ENCODE results near the gene NIT2.

Gene NIT2

DNA sequence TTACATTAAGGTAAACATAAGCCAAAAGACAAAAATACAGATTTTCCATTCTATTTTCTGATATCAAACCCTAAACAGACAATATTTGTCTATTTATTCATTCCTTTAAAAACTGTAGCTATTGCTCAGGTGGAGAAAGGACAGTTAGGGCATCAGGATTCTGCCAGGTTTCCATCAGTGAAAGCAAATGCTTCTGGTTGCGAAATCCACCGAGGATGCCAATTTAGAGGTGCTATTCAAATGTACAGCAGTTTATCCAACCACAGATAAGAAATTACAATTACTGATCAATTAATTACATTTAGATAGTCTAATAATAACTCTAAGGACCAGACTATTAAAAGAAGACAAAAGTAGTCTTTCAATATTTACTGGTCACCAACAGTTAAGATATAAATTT, 62.4 kb downstream of the NIT2 start:
- DNase-seq (ENCODE audit: low read depth in 2 of 2), result no peak

DNA sequence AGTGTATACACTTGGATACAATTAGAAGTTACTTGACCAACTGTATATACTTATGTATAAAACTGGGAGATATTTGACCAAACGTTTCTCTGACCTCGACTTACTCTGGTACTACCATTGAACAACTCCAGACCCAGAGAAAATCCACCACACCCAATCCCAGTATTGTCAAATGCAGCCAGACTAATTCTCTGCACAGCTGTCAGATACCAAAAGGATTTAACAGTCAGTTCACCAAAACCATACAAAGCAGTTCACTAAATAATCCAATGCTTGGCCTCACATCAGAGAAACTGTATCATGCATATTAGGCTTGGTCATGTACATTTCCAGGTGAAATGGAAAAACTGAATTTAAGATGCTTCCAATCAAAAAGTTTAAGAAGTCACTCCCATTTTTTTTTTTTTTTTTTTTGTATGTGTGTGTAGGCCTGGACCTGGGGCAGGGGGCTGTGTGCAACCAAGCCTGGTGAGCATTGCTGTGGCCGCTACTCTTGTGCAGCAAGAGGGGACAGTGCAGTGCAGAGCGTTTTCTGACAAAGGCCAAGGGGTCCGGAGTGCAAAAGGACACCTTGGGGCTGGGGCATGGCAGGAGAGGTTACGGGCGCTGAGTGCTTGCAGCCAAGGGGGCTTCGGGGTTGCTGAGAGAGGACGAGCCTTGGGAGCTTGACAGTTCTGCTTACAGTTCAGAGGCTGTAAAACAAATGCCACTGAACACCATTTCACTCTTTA, 64.9 kb downstream of the NIT2 start:
- DNase-seq (ENCODE audit: low read depth in 2 of 2), result no peak

DNA sequence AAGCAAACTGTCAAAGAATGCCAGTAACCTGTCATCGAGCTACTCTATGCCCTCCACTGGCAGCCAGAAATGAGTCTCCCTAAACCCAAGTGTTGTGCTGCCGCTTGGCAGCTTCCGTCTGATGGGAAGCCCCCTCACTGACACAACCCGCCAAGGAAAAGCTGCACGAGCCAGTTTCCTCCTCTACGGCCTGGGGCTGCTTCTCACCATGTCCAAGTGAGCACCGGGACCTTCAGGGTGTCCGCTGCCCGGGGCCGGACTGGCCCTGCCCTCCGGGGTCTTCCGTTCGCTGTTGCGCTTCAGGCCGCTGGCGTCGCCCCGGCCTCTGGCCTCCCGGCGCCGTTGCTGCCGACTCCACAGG, 65.8 kb downstream of the NIT2 start:
- peak; percentile 10 to 21 for DNase-seq (ENCODE audit: low read depth in 2 of 2)

DNA sequence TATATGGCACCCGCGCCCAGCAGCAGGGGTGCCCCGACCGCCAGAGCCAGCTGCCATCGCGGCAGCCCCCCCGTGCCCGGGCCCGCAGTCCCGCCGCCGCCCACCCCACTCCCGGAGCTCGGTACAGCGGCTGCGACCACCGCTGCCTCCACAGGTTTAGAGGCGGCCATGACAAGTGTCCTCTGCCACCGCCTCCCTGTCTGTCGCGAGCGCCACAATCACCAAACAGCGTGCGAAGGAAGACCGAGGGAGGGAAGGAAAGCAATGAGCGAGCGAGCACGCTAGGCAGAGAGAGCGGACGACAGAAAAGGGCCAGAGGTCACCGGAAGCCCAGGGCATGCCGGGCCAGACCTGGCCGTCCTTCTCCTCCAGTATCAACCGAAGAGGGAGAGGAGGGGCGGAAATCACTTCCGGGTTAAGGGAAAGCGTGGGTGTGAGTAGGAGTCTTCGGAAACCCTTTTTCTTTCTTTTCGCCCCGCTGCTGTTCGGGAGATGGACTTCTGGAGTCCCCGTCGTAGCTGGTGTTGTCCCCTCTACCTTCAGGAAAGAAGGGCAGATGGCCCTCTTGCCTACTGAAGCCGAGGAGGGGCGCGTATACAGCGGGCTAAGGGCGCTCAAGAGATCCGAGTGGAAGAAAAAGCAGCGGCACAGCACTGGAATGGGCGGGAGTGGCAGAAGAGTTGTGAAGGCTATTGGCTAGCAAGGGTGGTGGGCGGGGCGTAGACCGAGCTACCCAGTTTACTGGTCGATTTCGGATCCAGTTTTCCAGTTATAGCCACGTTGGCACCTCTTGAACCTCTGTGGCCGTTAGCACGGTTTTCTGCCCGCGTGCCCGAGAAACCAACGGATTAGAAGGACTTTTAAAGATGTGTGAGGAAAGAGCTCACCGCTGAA, 66.5 kb downstream of the NIT2 start, which contains the start of the genes LNP1 and TOMM70:
TSS of gene LNP1 (plus strand) at position 760 of the 894 bp plus-strand sequence. CDS start 28,191 bp downstream, outside the sequence.
TSS of gene TOMM70 (minus strand) at position 310 of the 894 bp plus-strand sequence. CDS start at position 170, 140 bp downstream.
- peak; percentile 96 for DNase-seq (ENCODE audit: low read depth in 2 of 2)

DNA sequence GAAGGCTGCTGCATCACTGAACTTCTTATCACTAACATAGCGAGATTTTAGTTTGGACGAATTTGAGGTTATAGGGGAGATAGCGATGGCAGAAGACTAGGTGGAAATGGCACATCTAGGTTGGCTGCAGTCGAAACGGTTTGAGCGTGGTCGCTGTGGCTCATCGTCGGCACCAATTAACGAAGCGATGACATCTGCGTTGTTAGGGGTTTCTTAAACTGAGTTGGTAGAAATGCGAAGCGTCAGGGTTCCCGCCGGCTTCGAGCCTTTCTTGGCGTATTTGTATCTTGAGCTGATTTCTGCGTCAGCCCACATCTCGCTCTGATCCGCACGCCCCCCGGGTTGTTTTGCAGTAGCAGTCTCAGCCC, 67.1 kb downstream of the NIT2 start:
- peak; percentile 25 to 35 for DNase-seq (ENCODE audit: low read depth in 2 of 2)

DNA sequence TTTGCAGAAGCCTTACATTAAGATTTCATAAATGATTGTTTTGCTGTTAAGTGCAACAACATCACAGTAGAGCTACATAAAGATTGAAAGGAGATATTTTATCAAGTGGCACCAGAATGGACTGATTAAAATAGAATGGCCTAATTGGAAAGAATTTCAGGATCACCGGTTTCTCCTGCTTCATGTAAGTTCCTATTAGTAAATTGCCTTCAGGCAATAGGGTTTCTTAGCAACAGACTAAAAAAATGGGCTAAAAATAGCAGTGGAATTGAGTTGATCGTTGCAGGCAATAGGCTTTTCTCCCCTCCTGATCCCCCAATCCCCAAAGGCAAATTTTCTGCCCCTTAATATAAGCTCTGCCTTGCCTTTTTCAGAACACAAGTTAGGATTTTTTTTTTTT, 67.7 kb downstream of the NIT2 start:
- DNase-seq (ENCODE audit: low read depth in 2 of 2), result no peak

DNA sequence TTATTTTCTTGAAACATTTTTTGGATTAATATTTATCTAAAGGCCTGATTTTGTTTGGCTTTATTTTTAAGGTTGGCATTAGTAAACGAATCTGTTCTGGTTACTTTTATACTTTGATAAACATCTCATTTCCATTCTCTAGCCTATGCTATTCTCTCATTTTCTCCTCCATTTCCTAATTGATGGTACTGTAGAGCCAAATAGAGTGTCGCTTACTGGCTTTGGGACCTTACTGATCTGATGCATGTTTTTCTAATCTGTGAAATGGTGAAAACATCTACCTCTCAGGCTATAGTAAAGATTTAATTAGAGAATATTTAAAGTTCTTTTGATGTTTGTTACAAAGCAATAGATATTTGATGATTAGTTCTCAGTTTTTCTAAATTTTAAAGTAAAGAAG, 68.3 kb downstream of the NIT2 start:
- DNase-seq (ENCODE audit: low read depth in 2 of 2), result no peak

DNA sequence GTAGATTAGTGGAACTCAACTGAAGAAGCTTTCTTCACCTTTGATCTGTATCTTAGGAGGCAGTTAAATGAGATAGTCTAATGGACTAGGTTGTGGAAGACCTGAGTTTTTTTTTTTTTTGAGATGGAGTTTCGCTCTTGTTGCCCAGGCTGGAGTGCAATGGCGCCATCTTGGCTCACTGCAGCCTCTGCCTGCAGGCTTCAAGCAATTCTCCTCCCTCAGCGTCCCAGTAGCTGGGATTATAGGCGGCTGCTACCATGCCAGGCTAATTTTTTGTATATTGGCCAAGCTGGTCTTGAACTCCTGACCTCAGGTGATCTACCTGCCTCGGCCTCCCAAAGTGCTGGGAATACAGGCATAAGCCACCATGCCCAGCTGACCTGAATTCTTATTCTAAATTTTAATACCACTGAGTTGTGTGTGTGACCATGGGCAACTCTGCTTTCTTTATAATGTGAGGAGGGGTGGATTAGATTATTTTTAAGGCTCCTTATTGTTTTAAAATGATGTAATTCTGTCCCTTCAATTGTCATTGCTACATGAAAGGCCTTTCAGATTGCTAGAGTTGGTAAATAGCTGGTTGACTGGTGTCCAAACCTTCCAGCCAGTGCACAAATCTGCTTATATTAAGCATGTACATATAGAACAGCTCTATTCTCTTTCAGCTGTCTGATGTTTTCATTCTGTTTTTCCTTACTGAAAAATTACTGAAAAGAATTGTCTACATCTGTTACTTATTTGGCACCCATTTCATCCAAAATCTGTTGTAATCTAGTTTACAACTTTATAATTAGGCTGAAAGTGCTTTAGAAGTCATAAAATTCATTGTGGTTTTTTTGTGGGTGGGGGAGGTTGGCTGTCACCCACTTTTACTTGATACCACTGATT, 69.0 kb downstream of the NIT2 start:
- DNase-seq (ENCODE audit: low read depth in 2 of 2), result no peak

DNA sequence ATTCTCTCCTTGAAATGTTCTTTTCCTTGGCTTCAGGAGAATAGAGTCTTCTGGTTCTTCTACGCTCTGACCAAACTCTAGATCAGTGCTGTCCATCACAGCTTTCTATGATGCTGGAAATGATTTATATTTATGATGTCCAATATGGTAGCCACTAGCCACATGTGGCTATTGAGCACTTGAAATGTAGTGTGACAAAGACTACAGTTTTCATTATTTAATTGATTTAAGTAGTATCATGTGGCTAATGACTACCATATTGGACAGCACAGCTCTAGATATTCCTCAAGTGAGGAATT, 69.6 kb downstream of the NIT2 start:
- DNase-seq (ENCODE audit: low read depth in 2 of 2), result no peak

DNA sequence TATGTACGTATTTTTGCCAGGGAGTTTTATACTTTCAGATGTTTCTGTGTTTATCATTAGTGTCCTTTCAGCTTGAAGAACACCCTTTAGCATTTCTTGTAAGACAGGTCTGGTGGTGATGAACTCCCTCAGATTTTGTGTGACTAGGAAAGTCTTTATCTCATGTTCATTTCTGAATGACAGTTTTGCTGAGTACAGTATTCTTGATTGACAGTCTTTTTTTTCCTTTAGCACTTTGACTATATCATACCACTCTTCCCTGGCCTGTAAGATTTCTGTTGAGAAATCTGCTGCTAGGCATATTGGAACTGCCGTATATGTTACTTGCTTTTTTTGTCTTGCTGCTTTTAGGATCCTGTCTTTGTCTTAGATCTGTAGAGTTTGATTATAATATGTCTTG, 72.6 kb downstream of the NIT2 start:
- no peak for DNase-seq (ENCODE audit: low read depth in 2 of 2)

DNA sequence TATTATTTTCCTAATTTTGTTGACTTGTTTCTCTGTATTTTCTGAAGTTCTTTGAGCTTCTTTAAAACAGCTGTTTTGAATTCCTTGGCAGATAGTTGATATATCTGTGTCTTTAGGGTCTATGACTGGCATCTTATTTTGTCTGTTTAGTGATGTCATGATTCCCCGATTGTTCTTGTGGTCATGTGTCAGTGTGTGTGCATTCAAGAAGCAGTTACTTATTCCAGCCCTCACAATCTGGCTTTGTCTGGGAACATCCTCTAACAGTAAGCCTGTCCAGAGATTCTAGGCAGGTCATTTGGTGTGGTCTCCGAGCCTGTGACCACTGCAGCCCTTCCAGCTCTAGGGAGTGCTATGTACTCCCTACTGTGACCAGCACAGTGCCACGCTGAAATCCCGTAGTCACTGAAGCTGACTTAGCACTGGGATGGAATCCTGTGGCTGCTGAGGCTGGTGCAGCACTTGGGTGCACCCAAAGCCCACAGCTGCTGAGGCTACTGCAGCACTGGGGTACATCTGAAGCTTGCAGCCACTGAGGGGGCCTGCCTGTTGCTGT, 73.5 kb downstream of the NIT2 start:
- DNase-seq (ENCODE audit: low read depth in 2 of 2), result no peak

All from stimulated activated CD4-positive, alpha-beta T cell treated with anti-CD3 and anti-CD28 coated beads, Interleukin-4, amount 100 ng/mL, for 48 hours (primary cell).